ENCODE results near the gene ADGRL3.

ADGRL3 gene

GRCh38 chr4:61200187-61200915 lies at the start of gene ADGRL3:
TSS of gene ADGRL3 (plus strand) at chr4:61200326.
- DNase-seq: no peak

GRCh38 chr4:61152433-61152832 lies 47.7 kb upstream of the ADGRL3 start:
- no peak for DNase-seq

GRCh38 chr4:61160478-61160877 lies 39.6 kb upstream of the ADGRL3 start:
- no peak for DNase-seq

GRCh38 chr4:61162116-61162515 lies 38.0 kb upstream of the ADGRL3 start:
- DNase-seq: no peak

- no peak for DNase-seq
Observed at GRCh38 chr4:61173799-61174198, 26.3 kb upstream of the ADGRL3 start.

- no peak for DNase-seq
Observed at GRCh38 chr4:61175495-61175894, 24.6 kb upstream of the ADGRL3 start.

- no peak for DNase-seq
Observed at GRCh38 chr4:61177367-61177766, 22.8 kb upstream of the ADGRL3 start.

- no peak for DNase-seq
Observed at GRCh38 chr4:61180405-61180804, 19.7 kb upstream of the ADGRL3 start.

- no peak for DNase-seq
Observed at GRCh38 chr4:61182915-61183314, 17.2 kb upstream of the ADGRL3 start.

GRCh38 chr4:61185288-61185687 lies 14.8 kb upstream of the ADGRL3 start:
- no peak for DNase-seq

GRCh38 chr4:61192392-61192791 lies 7.7 kb upstream of the ADGRL3 start:
- DNase-seq: no peak

GRCh38 chr4:61193863-61194262 lies 6.3 kb upstream of the ADGRL3 start:
- no peak for DNase-seq

GRCh38 chr4:61194571-61194970 lies 5.6 kb upstream of the ADGRL3 start:
- no peak for DNase-seq

GRCh38 chr4:61195101-61195500 lies 5.0 kb upstream of the ADGRL3 start:
- no peak for DNase-seq

GRCh38 chr4:61198686-61199085 lies 1.4 kb upstream of the ADGRL3 start:
- DNase-seq: no peak

GRCh38 chr4:61199873-61200186 lies 296 bp upstream of the ADGRL3 start:
- DNase-seq: no peak

GRCh38 chr4:61200916-61201526 lies 895 bp downstream of the ADGRL3 start:
- no peak for DNase-seq

- no peak for DNase-seq
Observed at GRCh38 chr4:61201561-61201960, 1.4 kb downstream of the ADGRL3 start.

GRCh38 chr4:61201961-61202637 lies 2.0 kb downstream of the ADGRL3 start:
- DNase-seq: peak in 1 of 2 experiments; percentile 10

GRCh38 chr4:61202638-61203435 lies 2.7 kb downstream of the ADGRL3 start:
- DNase-seq: peak in 1 of 2 experiments; percentile 47

- DNase-seq: no peak
Observed at GRCh38 chr4:61203436-61203790, 3.3 kb downstream of the ADGRL3 start.

- DNase-seq: no peak
Observed at GRCh38 chr4:61204353-61205060, 4.4 kb downstream of the ADGRL3 start.

- DNase-seq: no peak
Observed at GRCh38 chr4:61205066-61205465, 4.9 kb downstream of the ADGRL3 start.
